Mucosa of stomach (tissue), 1 donor: ENCODE results near the gene PTHLH.

Experiments
- H3K27me3 ChIP-seq: one replicate; pipeline ENCODE4 v1.7.0; 2013; ENCODE audit warnings: mild to moderate bottlenecking, low read length; ENCODE audit not compliant: control insufficient read depth, insufficient read depth
- H3K36me3 ChIP-seq: one replicate; pipeline ENCODE4 v1.7.0; 2013; ENCODE audit warnings: low read length; ENCODE audit not compliant: control insufficient read depth, insufficient read depth
- H3K4me1 ChIP-seq: one replicate; pipeline ENCODE4 v1.7.0; 2013; ENCODE audit warnings: mild to moderate bottlenecking, low read length; ENCODE audit not compliant: control insufficient read depth, insufficient read depth
- H3K4me3 ChIP-seq: one replicate; pipeline ENCODE4 v1.7.0; 2013; ENCODE audit warnings: low read length
- H3K9ac ChIP-seq: one replicate; pipeline ENCODE4 v1.7.0; 2013; ENCODE audit warnings: mild to moderate bottlenecking, low read length, moderate library complexity
- H3K9me3 ChIP-seq: one replicate; pipeline ENCODE4 v1.7.0; 2013; ENCODE audit warnings: mild to moderate bottlenecking, low read length, moderate library complexity; ENCODE audit not compliant: control insufficient read depth
- donor health status: Pancreatic carcinoma.

The PTHLH gene

GRCh38 chr12:27924350-27925135 lies 48.0 kb downstream of the PTHLH start:
- Histone ChIP-seq H3K36me3 (no peaks in the 10 kb centered on the region), H3K27me3 (no peaks in the 10 kb centered on the region), H3K9me3 (no peaks in the 10 kb centered on the region), H3K4me1 (no peaks in the 10 kb centered on the region), H3K4me3 (no peak overlapping the region), H3K9ac (no peak overlapping the region)

GRCh38 chr12:27922531-27923139 lies 49.9 kb downstream of the PTHLH start:
- Histone ChIP-seq H3K4me3 (no peak overlapping the region), H3K36me3 (no peaks in the 10 kb centered on the region), H3K9ac (no peak overlapping the region), H3K9me3 (no peaks in the 10 kb centered on the region), H3K27me3 (no peaks in the 10 kb centered on the region), H3K4me1 (no peaks in the 10 kb centered on the region)

- no peak overlapping the region for H3K4me3 ChIP-seq
- no peaks in the 10 kb centered on the region for H3K4me1 ChIP-seq
- H3K27me3 ChIP-seq, result no peaks in the 10 kb centered on the region
- no peak overlapping the region for H3K9ac ChIP-seq
- H3K9me3 ChIP-seq, result no peaks in the 10 kb centered on the region
- H3K36me3 ChIP-seq, result no peaks in the 10 kb centered on the region
Observed at GRCh38 chr12:27919671-27920235, 52.8 kb downstream of the PTHLH start.

GRCh38 chr12:27915536-27915935 lies 57.0 kb downstream of the PTHLH start:
- no peaks in the 10 kb centered on the region for H3K27me3 ChIP-seq
- H3K9ac ChIP-seq, result no peak overlapping the region
- H3K36me3 ChIP-seq, result no peaks in the 10 kb centered on the region
- no peaks in the 10 kb centered on the region for H3K9me3 ChIP-seq
- H3K4me1 ChIP-seq, result no peaks in the 10 kb centered on the region
- no peak overlapping the region for H3K4me3 ChIP-seq

- H3K9me3 ChIP-seq, result no peaks in the 10 kb centered on the region
- no peaks in the 10 kb centered on the region for H3K4me1 ChIP-seq
- H3K36me3 ChIP-seq, result no peaks in the 10 kb centered on the region
- H3K9ac ChIP-seq, result no peak overlapping the region
- no peaks in the 10 kb centered on the region for H3K27me3 ChIP-seq
- H3K4me3 ChIP-seq, result no peak overlapping the region
Observed at GRCh38 chr12:27915021-27915420, 57.5 kb downstream of the PTHLH start.

- Histone ChIP-seq H3K9ac (no peak overlapping the region), H3K36me3 (no peaks in the 10 kb centered on the region), H3K4me1 (no peaks in the 10 kb centered on the region), H3K27me3 (no peaks in the 10 kb centered on the region), H3K4me3 (no peak overlapping the region), H3K9me3 (no peaks in the 10 kb centered on the region)
Observed at GRCh38 chr12:27913999-27914614, 58.4 kb downstream of the PTHLH start.

- no peaks in the 10 kb centered on the region for H3K4me1 ChIP-seq
- H3K9me3 ChIP-seq, result no peaks in the 10 kb centered on the region
- H3K9ac ChIP-seq, result no peak overlapping the region
- no peaks in the 10 kb centered on the region for H3K36me3 ChIP-seq
- no peak overlapping the region for H3K4me3 ChIP-seq
- H3K27me3 ChIP-seq, result no peaks in the 10 kb centered on the region
Observed at GRCh38 chr12:27911397-27911796, 61.1 kb downstream of the PTHLH start.
